OCI-LY3 (cell line): ENCODE measurements around the gene HNRNPLL.

ENCODE experiments used
- CTCF ChIP-seq: fragments of 200-600, 300-600 bp; sonication (generic); IDR thresholded peaks from 2 replicates; pipeline ENCODE4 v1.5.1; 2014; ENCODE audit warnings: antibody characterized with exemption, low read length, low read depth
- EZH2phosphoT487 ChIP-seq: fragments of 200-600 bp; shearing (Covaris generic); IDR thresholded peaks from 2 replicates; pipeline ENCODE4 v1.6.1; 2018; ENCODE audit warnings: antibody characterized with exemption, mixed run types, low read depth

- TF ChIP-seq CTCF (no peak), EZH2phosphoT487 (no peak)
Measured at GRCh38 chr2:38650012-38650411, 47.3 kb upstream of the HNRNPLL start.
